ENCODE measurements around the gene INSL6. TPM values are rescaled to one million over a fixed set of nuclear protein-coding genes. Genes with fewer than 3 reads are reported as not detected.

Gene INSL6
- total and polyA plus RNA-seq, 2 donors (not counting 1 experiment from before 2014, with no cell fraction given) = not detected

GRCh38 chr9:5178126-5178805 is 7.2 kb downstream of the INSL6 start:
- Histone ChIP-seq H3K27me3 (replicated peaks in 1 of 4; ENCODE audit: control extremely low read depth in 1 of 4, control insufficient read depth in 3 of 4, insufficient read depth in 4 of 4, low read length in 3 of 4) (no peaks in the 10 kb centered on the region), H3K36me3 (replicated peaks in 1 of 2; ENCODE audit: control extremely low read depth in 1 of 2, control insufficient read depth in 1 of 2, extremely low read depth in 1 of 2, insufficient read depth in 2 of 2, low read length in 1 of 2) (no peaks in the 10 kb centered on the region), H2AFZ (ENCODE audit: insufficient read depth, low read depth, low read length, poor library complexity, severe bottlenecking) (no peak overlapping the region), H3K9me3 (ENCODE audit: control extremely low read depth in 1 of 3, control insufficient read depth in 2 of 3, insufficient read depth in 1 of 3, low read length in 2 of 3) (peaks cover 1 to 8% (median 2%) of the 10 kb centered on the region in 3 donors), H3K27ac (ENCODE audit: low read length in 2 of 2) (no peak overlapping the region), H3K4me1 (ENCODE audit: control insufficient read depth in 2 of 2, insufficient read depth in 2 of 2, low read length in 2 of 2) (no peaks in the 10 kb centered on the region), H3K79me2 (ENCODE audit: control insufficient read depth, insufficient read depth, low read length) (no peaks in the 10 kb centered on the region), H3K9ac (ENCODE audit: low read length) (no peak overlapping the region), H4K20me1 (ENCODE audit: control insufficient read depth, insufficient read depth, low read length, poor library complexity, severe bottlenecking) (no peaks in the 10 kb centered on the region), H3K4me2 (replicated peaks; ENCODE audit: low read depth, low read length, poor library complexity, severe bottlenecking) (no peak overlapping the region), H3K4me3 (ENCODE audit: control extremely low read depth in 1 of 5, extremely low read depth in 1 of 5, insufficient read depth in 1 of 5, low read depth in 2 of 5, low read length in 4 of 5) (no peak overlapping the region)
- ChIA-PET CTCF (interaction anchor here (1.4 to 1.7 kb wide), 2 partner anchors 8 to 15 kb away, joined by 3 to 6 read pairs; no protein-coding TSS in a partner anchor), POLR2A (no interaction called here)
- no peak overlapping the region for H3K27ac Mint-ChIP-seq
- WGBS (ENCODE audit: insufficient coverage) = 93% methylated on average over 3 of the region's 4 CpGs
- DNase-seq = no peak
- H3K4me1 Mint-ChIP-seq = no peaks in the 10 kb centered on the region
- intact Hi-C loops (cut with micrococcal nuclease) = no loop called here
- no peak for TF ChIP-seq EZH2 (IDR thresholded peaks at IDR 0.05; ENCODE audit: borderline replicate concordance, insufficient read depth, low read depth, low read length, poor library complexity, severe bottlenecking)
- TF ChIP-seq, protein P1, sequence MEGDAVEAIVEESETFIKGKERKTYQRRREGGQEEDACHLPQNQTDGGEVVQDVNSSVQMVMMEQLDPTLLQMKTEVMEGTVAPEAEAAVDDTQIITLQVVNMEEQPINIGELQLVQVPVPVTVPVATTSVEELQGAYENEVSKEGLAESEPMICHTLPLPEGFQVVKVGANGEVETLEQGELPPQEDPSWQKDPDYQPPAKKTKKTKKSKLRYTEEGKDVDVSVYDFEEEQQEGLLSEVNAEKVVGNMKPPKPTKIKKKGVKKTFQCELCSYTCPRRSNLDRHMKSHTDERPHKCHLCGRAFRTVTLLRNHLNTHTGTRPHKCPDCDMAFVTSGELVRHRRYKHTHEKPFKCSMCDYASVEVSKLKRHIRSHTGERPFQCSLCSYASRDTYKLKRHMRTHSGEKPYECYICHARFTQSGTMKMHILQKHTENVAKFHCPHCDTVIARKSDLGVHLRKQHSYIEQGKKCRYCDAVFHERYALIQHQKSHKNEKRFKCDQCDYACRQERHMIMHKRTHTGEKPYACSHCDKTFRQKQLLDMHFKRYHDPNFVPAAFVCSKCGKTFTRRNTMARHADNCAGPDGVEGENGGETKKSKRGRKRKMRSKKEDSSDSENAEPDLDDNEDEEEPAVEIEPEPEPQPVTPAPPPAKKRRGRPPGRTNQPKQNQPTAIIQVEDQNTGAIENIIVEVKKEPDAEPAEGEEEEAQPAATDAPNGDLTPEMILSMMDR (IDR thresholded peaks at IDR 0.05) = no peak
- H3K4me3 Mint-ChIP-seq = no peak overlapping the region
- ATAC-seq (ENCODE audit: low read depth) = no peak
- no peaks in the 10 kb centered on the region for H3K9me3 Mint-ChIP-seq (ENCODE audit: insufficient read depth)
- H3K27me3 Mint-ChIP-seq = no peaks in the 10 kb centered on the region

- Histone ChIP-seq H3K79me2 (ENCODE audit: control insufficient read depth, insufficient read depth, low read length) (no peaks in the 10 kb centered on the region), H3K27ac (ENCODE audit: low read length in 2 of 2) (no peak overlapping the region), H3K4me1 (ENCODE audit: control insufficient read depth in 2 of 2, insufficient read depth in 2 of 2, low read length in 2 of 2) (no peaks in the 10 kb centered on the region), H3K36me3 (replicated peaks in 1 of 2; ENCODE audit: control extremely low read depth in 1 of 2, control insufficient read depth in 1 of 2, extremely low read depth in 1 of 2, insufficient read depth in 2 of 2, low read length in 1 of 2) (peaks cover 0 to 6% of the 10 kb centered on the region in 2 experiments), H4K20me1 (ENCODE audit: control insufficient read depth, insufficient read depth, low read length, poor library complexity, severe bottlenecking) (no peaks in the 10 kb centered on the region), H3K9ac (ENCODE audit: low read length) (no peak overlapping the region), H2AFZ (ENCODE audit: insufficient read depth, low read depth, low read length, poor library complexity, severe bottlenecking) (no peak overlapping the region), H3K9me3 (ENCODE audit: control extremely low read depth in 1 of 3, control insufficient read depth in 2 of 3, insufficient read depth in 1 of 3, low read length in 2 of 3) (peaks cover 0 to 10% (median 0%) of the 10 kb centered on the region in 3 donors), H3K4me2 (replicated peaks; ENCODE audit: low read depth, low read length, poor library complexity, severe bottlenecking) (no peak overlapping the region), H3K27me3 (replicated peaks in 1 of 4; ENCODE audit: control extremely low read depth in 1 of 4, control insufficient read depth in 3 of 4, insufficient read depth in 4 of 4, low read length in 3 of 4) (no peaks in the 10 kb centered on the region), H3K4me3 (ENCODE audit: control extremely low read depth in 1 of 5, extremely low read depth in 1 of 5, insufficient read depth in 1 of 5, low read depth in 2 of 5, low read length in 4 of 5) (no peak overlapping the region)
- CTCF ChIA-PET = no interaction called here
- DNase-seq (no peak), ATAC-seq (ENCODE audit: low read depth) (no peak)
- Mint-ChIP-seq H3K27me3 (no peaks in the 10 kb centered on the region), H3K4me3 (no peak overlapping the region), H3K4me1 (no peaks in the 10 kb centered on the region), H3K9me3 (ENCODE audit: insufficient read depth) (peaks cover 15% of the 10 kb centered on the region), H3K27ac (no peak overlapping the region)
- TF ChIP-seq, protein P1 (IDR thresholded peaks at IDR 0.05) = no peak
- TF ChIP-seq EZH2 (IDR thresholded peaks at IDR 0.05; ENCODE audit: borderline replicate concordance, insufficient read depth, low read depth, low read length, poor library complexity, severe bottlenecking) = no peak
- intact Hi-C loops (cut with micrococcal nuclease) = no loop called here
- 100% methylated on average over 1 of the region's 1 CpG for WGBS (ENCODE audit: insufficient coverage)
- POLR2A ChIA-PET = no interaction called here
Measured at GRCh38 chr9:5146241-5146640, 39.2 kb downstream of the INSL6 start.

Data from B cell (primary cell).